HPDE6-E6E7 (cell line): ENCODE results near the gene FAM131A.

Experiments
- DNase-seq: peaks from one replicate; pipeline ENCODE4 v3.0.0; 2011; ENCODE audit warnings: missing footprints; ENCODE audit errors: extremely low spot score

FAM131A gene

GRCh38 chr3:184337399-184337714 lies at the start of gene FAM131A:
FAM131A (plus strand) TSS chr3:184337600; CDS start chr3:184337631, 31 bp downstream.
- DNase-seq, result no peak

GRCh38 chr3:184289426-184289938 lies 47.9 kb upstream of the FAM131A start:
- DNase-seq, result peak; percentile 64

GRCh38 chr3:184290331-184290730 lies 47.1 kb upstream of the FAM131A start:
- no peak for DNase-seq

GRCh38 chr3:184291044-184291737 lies 46.2 kb upstream of the FAM131A start:
- DNase-seq, result no peak

- DNase-seq, result no peak
Measured at GRCh38 chr3:184291738-184292445, 45.5 kb upstream of the FAM131A start.

GRCh38 chr3:184295771-184296170 lies 41.6 kb upstream of the FAM131A start:
- no peak for DNase-seq

- DNase-seq, result no peak
Measured at GRCh38 chr3:184296616-184297015, 40.8 kb upstream of the FAM131A start.

GRCh38 chr3:184298759-184299487 lies 38.5 kb upstream of the FAM131A start, which contains the start of gene PSMD2:
PSMD2 (plus strand) TSS chr3:184299241; CDS start chr3:184299267, 26 bp downstream.
- peak; percentile 92 for DNase-seq

- DNase-seq, result peak; percentile 36
Measured at GRCh38 chr3:184299488-184300377, 37.7 kb upstream of the FAM131A start.

- DNase-seq, result no peak
Measured at GRCh38 chr3:184300378-184300720, 37.1 kb upstream of the FAM131A start.

- DNase-seq, result no peak
Measured at GRCh38 chr3:184305577-184305976, 31.8 kb upstream of the FAM131A start.

- DNase-seq, result no peak
Measured at GRCh38 chr3:184306341-184306972, 30.9 kb upstream of the FAM131A start.

- no peak for DNase-seq
Measured at GRCh38 chr3:184307915-184308314, 29.5 kb upstream of the FAM131A start.

GRCh38 chr3:184308744-184309143 lies 28.7 kb upstream of the FAM131A start:
- DNase-seq, result no peak

GRCh38 chr3:184311633-184312032 lies 25.8 kb upstream of the FAM131A start:
- no peak for DNase-seq

GRCh38 chr3:184314363-184314699 lies 23.1 kb upstream of the FAM131A start, which contains the start of gene EIF4G1:
EIF4G1 (plus strand) TSS chr3:184314606; CDS start chr3:184315797, 1,191 bp downstream.
- peak; percentile 88 for DNase-seq

- DNase-seq, result no peak
Measured at GRCh38 chr3:184314700-184315542, 22.5 kb upstream of the FAM131A start.

GRCh38 chr3:184315543-184315867 lies 21.9 kb upstream of the FAM131A start:
- DNase-seq, result no peak

- no peak for DNase-seq
Measured at GRCh38 chr3:184315871-184316661, 21.3 kb upstream of the FAM131A start.
